GM19023 (cell line): ENCODE data around the gene ADAM10.
"Not testable (repeated sequence)": the region's sequence is repeated elsewhere in the genome, so short reads cannot be mapped to it uniquely, and the experiment has no call there.

Experiments
- ATAC-seq: cut with Tn5 transposase; IDR thresholded peaks from one replicate; pipeline ENCODE4 v1.9.1; 2021; ENCODE audit warnings: mild to moderate bottlenecking, moderate library complexity; ENCODE audit not compliant: unreplicated experiment

The ADAM10 gene

GRCh38 chr15:58749532-58750337 lies at the start of gene ADAM10:
Gene ADAM10 (minus strand): TSS chr15:58749707. CDS start chr15:58749534, 173 bp downstream.
- ATAC-seq, result peak; percentile 89

GRCh38 chr15:58797505-58797904 lies 48.0 kb upstream of the ADAM10 start:
- ATAC-seq, result no peak

GRCh38 chr15:58795825-58796224 lies 46.3 kb upstream of the ADAM10 start:
- ATAC-seq, result no peak

GRCh38 chr15:58793862-58794261 lies 44.4 kb upstream of the ADAM10 start:
- no peak for ATAC-seq

- ATAC-seq, result no peak
Observed at GRCh38 chr15:58788056-58788710, 38.7 kb upstream of the ADAM10 start.

GRCh38 chr15:58785355-58785754 lies 35.8 kb upstream of the ADAM10 start:
- no peak for ATAC-seq

GRCh38 chr15:58779554-58779953 lies 30.0 kb upstream of the ADAM10 start:
- no peak for ATAC-seq

GRCh38 chr15:58777107-58777506 lies 27.6 kb upstream of the ADAM10 start:
- no peak for ATAC-seq

- ATAC-seq, result no peak
Observed at GRCh38 chr15:58775402-58775801, 25.9 kb upstream of the ADAM10 start.

GRCh38 chr15:58773024-58773423 lies 23.5 kb upstream of the ADAM10 start:
- no peak for ATAC-seq

- ATAC-seq, result peak; percentile 9
Observed at GRCh38 chr15:58771621-58772250, 22.2 kb upstream of the ADAM10 start.

- ATAC-seq, result peak; percentile 95
Observed at GRCh38 chr15:58770857-58771620, 21.5 kb upstream of the ADAM10 start, which contains the start of gene MINDY2. Gene MINDY2 (plus strand): TSS chr15:58771302. CDS start chr15:58771396, 94 bp downstream.

GRCh38 chr15:58770519-58770856 lies 21.0 kb upstream of the ADAM10 start:
- peak; percentile 13 for ATAC-seq

GRCh38 chr15:58768601-58769004 lies 19.1 kb upstream of the ADAM10 start:
- not testable (repeated sequence) for ATAC-seq

GRCh38 chr15:58766290-58766689 lies 16.8 kb upstream of the ADAM10 start:
- no peak for ATAC-seq

GRCh38 chr15:58764468-58764867 lies 15.0 kb upstream of the ADAM10 start:
- ATAC-seq, result no peak

- ATAC-seq, result no peak
Observed at GRCh38 chr15:58762731-58763130, 13.2 kb upstream of the ADAM10 start.

GRCh38 chr15:58762285-58762684 lies 12.8 kb upstream of the ADAM10 start:
- no peak for ATAC-seq

GRCh38 chr15:58761010-58761388 lies 11.5 kb upstream of the ADAM10 start:
- no peak for ATAC-seq

- no peak for ATAC-seq
Observed at GRCh38 chr15:58760385-58761009, 11.0 kb upstream of the ADAM10 start.

- no peak for ATAC-seq
Observed at GRCh38 chr15:58758141-58758540, 8.6 kb upstream of the ADAM10 start.
